SK-N-SH (cell line): ENCODE results near the gene FAM83F.

ENCODE experiments used
- CHD2 ChIP-seq: fragments of 150-350 bp; IDR thresholded peaks from 2 replicates; pipeline ENCODE4 v1.6.1; 2018; ENCODE audit warnings: low read length; ENCODE audit not compliant: partially characterized antibody
- EP300 ChIP-seq, 2 experiments: IDR thresholded peaks; 2 replicates each; pipeline versions ENCODE4 v1.4.0 to v1.6.1; 2012; ENCODE audit warnings: borderline replicate concordance in 1 of 2, low read depth in 1 of 2, low read length in 1 of 2
- EZH2phosphoT487 ChIP-seq: fragments of 200-600 bp; sonication (generic); IDR thresholded peaks from 2 replicates; pipeline ENCODE4 v1.6.1; 2017; ENCODE audit warnings: low read depth, mixed run types, mild to moderate bottlenecking, antibody characterized with exemption, moderate library complexity, borderline replicate concordance
- POLR2AphosphoS5 ChIP-seq: IDR thresholded peaks from 2 replicates; pipeline ENCODE4 v1.6.1; 2012; ENCODE audit warnings: low read depth, low read length
- RFX5 ChIP-seq: IDR thresholded peaks from 2 replicates; pipeline ENCODE4 v1.6.1; 2012; ENCODE audit warnings: mild to moderate bottlenecking, improper control_type of control experiment, low read length
- TAF1 ChIP-seq: IDR thresholded peaks from 2 replicates; pipeline ENCODE4 v1.6.1; 2012; ENCODE audit warnings: low read depth, mild to moderate bottlenecking, low read length, moderate library complexity, borderline replicate concordance
- TF ChIP-seq, protein P1 (sequence below): fragments of 200-600 bp; sonication (generic); IDR thresholded peaks from 2 replicates; pipeline ENCODE4 v1.6.1; 2017; ENCODE audit warnings: antibody characterized with exemption, mild to moderate bottlenecking, moderate library complexity
- TF ChIP-seq, protein P2 (sequence below): fragments of 150-350 bp; IDR thresholded peaks from 2 replicates; pipeline ENCODE4 v1.6.1; 2017; ENCODE audit warnings: antibody characterized with exemption, low read length, low read depth, borderline replicate concordance
- TF ChIP-seq, protein P3 (sequence below): IDR thresholded peaks from 2 replicates; pipeline ENCODE4 v1.4.0; 2012; ENCODE audit warnings: low read depth, borderline replicate concordance

DNA sequence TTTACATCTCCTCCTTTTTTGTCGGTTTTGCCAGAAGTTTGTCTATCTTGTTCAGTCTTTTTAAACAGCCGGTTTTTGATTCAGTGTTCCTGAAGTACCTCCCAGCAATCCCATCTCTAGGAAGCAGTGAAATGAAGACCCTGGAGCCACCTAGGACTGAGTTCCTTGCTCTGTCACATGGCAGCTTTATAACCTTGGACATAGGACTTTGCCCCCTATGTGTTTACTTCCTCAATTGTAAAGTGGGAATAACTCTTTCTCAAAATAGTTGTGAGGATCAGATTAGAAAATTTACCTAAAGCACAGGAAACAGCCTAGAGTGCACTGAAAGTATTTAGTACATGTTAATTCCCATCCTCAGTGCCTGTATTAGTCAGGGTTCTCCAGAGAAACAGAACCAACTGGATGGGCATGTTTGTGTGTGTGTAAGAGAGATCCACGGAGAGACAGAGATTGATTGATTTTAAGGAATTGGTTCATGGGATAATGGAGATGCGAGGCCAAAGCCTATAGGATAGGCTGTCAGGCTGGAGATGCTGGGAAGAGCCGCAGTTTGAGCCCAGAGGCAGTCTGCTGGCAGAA, 20.0 kb downstream of the FAM83F start:
- TF ChIP-seq, protein P1, sequence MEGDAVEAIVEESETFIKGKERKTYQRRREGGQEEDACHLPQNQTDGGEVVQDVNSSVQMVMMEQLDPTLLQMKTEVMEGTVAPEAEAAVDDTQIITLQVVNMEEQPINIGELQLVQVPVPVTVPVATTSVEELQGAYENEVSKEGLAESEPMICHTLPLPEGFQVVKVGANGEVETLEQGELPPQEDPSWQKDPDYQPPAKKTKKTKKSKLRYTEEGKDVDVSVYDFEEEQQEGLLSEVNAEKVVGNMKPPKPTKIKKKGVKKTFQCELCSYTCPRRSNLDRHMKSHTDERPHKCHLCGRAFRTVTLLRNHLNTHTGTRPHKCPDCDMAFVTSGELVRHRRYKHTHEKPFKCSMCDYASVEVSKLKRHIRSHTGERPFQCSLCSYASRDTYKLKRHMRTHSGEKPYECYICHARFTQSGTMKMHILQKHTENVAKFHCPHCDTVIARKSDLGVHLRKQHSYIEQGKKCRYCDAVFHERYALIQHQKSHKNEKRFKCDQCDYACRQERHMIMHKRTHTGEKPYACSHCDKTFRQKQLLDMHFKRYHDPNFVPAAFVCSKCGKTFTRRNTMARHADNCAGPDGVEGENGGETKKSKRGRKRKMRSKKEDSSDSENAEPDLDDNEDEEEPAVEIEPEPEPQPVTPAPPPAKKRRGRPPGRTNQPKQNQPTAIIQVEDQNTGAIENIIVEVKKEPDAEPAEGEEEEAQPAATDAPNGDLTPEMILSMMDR = no peak
- no peak for TF ChIP-seq EZH2phosphoT487
- TF ChIP-seq, protein P2, sequence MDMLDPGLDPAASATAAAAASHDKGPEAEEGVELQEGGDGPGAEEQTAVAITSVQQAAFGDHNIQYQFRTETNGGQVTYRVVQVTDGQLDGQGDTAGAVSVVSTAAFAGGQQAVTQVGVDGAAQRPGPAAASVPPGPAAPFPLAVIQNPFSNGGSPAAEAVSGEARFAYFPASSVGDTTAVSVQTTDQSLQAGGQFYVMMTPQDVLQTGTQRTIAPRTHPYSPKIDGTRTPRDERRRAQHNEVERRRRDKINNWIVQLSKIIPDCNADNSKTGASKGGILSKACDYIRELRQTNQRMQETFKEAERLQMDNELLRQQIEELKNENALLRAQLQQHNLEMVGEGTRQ = no peak
- TF ChIP-seq, protein P3, sequence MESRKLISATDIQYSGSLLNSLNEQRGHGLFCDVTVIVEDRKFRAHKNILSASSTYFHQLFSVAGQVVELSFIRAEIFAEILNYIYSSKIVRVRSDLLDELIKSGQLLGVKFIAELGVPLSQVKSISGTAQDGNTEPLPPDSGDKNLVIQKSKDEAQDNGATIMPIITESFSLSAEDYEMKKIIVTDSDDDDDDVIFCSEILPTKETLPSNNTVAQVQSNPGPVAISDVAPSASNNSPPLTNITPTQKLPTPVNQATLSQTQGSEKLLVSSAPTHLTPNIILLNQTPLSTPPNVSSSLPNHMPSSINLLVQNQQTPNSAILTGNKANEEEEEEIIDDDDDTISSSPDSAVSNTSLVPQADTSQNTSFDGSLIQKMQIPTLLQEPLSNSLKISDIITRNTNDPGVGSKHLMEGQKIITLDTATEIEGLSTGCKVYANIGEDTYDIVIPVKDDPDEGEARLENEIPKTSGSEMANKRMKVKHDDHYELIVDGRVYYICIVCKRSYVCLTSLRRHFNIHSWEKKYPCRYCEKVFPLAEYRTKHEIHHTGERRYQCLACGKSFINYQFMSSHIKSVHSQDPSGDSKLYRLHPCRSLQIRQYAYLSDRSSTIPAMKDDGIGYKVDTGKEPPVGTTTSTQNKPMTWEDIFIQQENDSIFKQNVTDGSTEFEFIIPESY = no peak
- TF ChIP-seq EP300 (IDR thresholded peaks at IDR 0.05; ENCODE audit: borderline replicate concordance in 1 of 2, low read depth in 1 of 2, low read length in 1 of 2) = no peak
- TF ChIP-seq POLR2AphosphoS5 = no peak
- no peak for TF ChIP-seq CHD2
- TF ChIP-seq TAF1 = no peak
- no peak for TF ChIP-seq RFX5
